ENCODE data around the gene CNR1.

- no peak for TF ChIP-seq EZH2 (IDR thresholded peaks at IDR 0.05)
- TF ChIP-seq POLR2AphosphoS5 (IDR thresholded peaks at IDR 0.05; ENCODE audit: borderline replicate concordance, low read depth, low read length), result no peak
Observed at GRCh38 chr6:88145298-88145963, 20.7 kb downstream of the CNR1 start.
